ENCODE data around the gene KMT5B.

DNA sequence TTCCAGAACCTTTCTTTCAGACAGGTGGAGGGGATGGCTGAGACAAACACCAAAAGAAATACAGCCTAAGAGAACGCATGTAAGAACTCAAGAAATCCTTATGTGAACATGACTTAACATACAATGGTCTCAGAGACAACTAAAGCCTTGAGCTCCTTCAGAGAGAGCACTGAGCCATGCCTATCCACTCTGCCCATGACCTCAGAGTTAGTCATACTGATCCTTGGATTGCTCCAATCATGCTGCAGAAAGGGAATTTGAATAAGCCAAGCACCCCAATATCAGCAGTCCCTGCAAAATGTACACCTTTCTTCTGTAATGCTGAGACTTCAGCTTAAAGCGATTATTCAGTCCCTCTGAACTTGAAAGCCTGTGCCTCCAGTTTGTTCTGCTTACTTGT lies 48.7 kb downstream of the KMT5B start:
- no peak for TF ChIP-seq EP300 (IDR thresholded peaks at IDR 0.05)
- TF ChIP-seq, protein P1, sequence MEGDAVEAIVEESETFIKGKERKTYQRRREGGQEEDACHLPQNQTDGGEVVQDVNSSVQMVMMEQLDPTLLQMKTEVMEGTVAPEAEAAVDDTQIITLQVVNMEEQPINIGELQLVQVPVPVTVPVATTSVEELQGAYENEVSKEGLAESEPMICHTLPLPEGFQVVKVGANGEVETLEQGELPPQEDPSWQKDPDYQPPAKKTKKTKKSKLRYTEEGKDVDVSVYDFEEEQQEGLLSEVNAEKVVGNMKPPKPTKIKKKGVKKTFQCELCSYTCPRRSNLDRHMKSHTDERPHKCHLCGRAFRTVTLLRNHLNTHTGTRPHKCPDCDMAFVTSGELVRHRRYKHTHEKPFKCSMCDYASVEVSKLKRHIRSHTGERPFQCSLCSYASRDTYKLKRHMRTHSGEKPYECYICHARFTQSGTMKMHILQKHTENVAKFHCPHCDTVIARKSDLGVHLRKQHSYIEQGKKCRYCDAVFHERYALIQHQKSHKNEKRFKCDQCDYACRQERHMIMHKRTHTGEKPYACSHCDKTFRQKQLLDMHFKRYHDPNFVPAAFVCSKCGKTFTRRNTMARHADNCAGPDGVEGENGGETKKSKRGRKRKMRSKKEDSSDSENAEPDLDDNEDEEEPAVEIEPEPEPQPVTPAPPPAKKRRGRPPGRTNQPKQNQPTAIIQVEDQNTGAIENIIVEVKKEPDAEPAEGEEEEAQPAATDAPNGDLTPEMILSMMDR (IDR thresholded peaks at IDR 0.05), result no peak

Data from ovary (tissue), 3 donors.